ACHN (cell line): ENCODE data around the gene KRTAP4-9.
A peak's percentile ranks its signal among the peaks of the same experiment; 100 is the strongest.
"Not testable (repeated sequence)": the region's sequence is repeated elsewhere in the genome, so short reads cannot be mapped to it uniquely, and the experiment has no call there.

Experiments
- DNase-seq: peaks from one replicate; pipeline ENCODE4 v3.0.0-alpha.2; 2015
- in situ Hi-C: cut with HindIII; loops from 2 replicates; pipeline ENCODE4 v1.10.0; 2017; ENCODE audit warnings: low sequenced_read_pairs, low pct_ligation_motif_present, low pct_unique_long_range_greater_than_20kb

KRTAP4-9 gene

GRCh38 chr17:41084100-41084856, 20.9 kb upstream of the KRTAP4-9 start, which contains the start of gene KRTAP4-7:
Gene KRTAP4-7, plus strand, starts transcription at chr17:41084150. Its CDS starts 57 bp downstream, at chr17:41084207.
- DNase-seq, in situ Hi-C loops: not testable (repeated sequence)

- in situ Hi-C loops, DNase-seq: not testable (repeated sequence)
Observed at GRCh38 chr17:41088760-41089352, 16.3 kb upstream of the KRTAP4-9 start.

GRCh38 chr17:41096055-41096454, 9.1 kb upstream of the KRTAP4-9 start:
- in situ Hi-C loops: no loop called here
- DNase-seq: no peak

- no peak for DNase-seq
- in situ Hi-C loops: no loop called here
Observed at GRCh38 chr17:41098042-41098441, 7.1 kb upstream of the KRTAP4-9 start, which contains the start of gene KRTAP4-8. Gene KRTAP4-8, minus strand, starts transcription at chr17:41098142. Its CDS starts 58 bp downstream, at chr17:41098084.

GRCh38 chr17:41098481-41098880, 6.7 kb upstream of the KRTAP4-9 start:
- DNase-seq: no peak
- in situ Hi-C loops: no loop called here

- in situ Hi-C loops: not testable (repeated sequence)
- DNase-seq: peak; percentile 15
Observed at GRCh38 chr17:41099682-41100480, 5.3 kb upstream of the KRTAP4-9 start.

GRCh38 chr17:41101586-41102259, 3.5 kb upstream of the KRTAP4-9 start, which contains the start of gene KRTAP4-16:
Gene KRTAP4-16, minus strand, starts transcription at chr17:41102209. Its CDS starts 0 bp downstream, at chr17:41102209.
- in situ Hi-C loops: no loop called here
- no peak for DNase-seq

GRCh38 chr17:41103896-41104295, 1.3 kb upstream of the KRTAP4-9 start:
- no peak for DNase-seq
- in situ Hi-C loops: no loop called here

- in situ Hi-C loops: not testable (repeated sequence)
- peak; percentile 67 for DNase-seq
Observed at GRCh38 chr17:41104386-41105038, 677 bp upstream of the KRTAP4-9 start.

GRCh38 chr17:41107941-41108450, 2.8 kb downstream of the KRTAP4-9 start:
- in situ Hi-C loops: no loop called here
- DNase-seq: no peak

GRCh38 chr17:41108728-41109386, 3.7 kb downstream of the KRTAP4-9 start:
- in situ Hi-C loops: not testable (repeated sequence)

GRCh38 chr17:41111151-41111885, 6.1 kb downstream of the KRTAP4-9 start:
- in situ Hi-C loops: no loop called here
- no peak for DNase-seq

More at GRCh38 chr17:41108728-41109386, 3.7 kb downstream of the KRTAP4-9 start:
- not testable (repeated sequence) for DNase-seq

GRCh38 chr17:41116297-41116696, 11.1 kb downstream of the KRTAP4-9 start:
- in situ Hi-C loops: no loop called here
- no peak for DNase-seq

GRCh38 chr17:41117846-41118386, 12.7 kb downstream of the KRTAP4-9 start, which contains the start of gene KRTAP4-11:
Gene KRTAP4-11, minus strand, starts transcription at chr17:41118373. Its CDS starts 58 bp downstream, at chr17:41118315.
- in situ Hi-C loops, DNase-seq: not testable (repeated sequence)

- no peak for DNase-seq
- in situ Hi-C loops: no loop called here
Observed at GRCh38 chr17:41118721-41119120, 13.5 kb downstream of the KRTAP4-9 start.
